H1 (cell line): ENCODE results near the gene CCDC137.

Experiments
- EP300 ChIP-seq, 2 experiments: IDR thresholded peaks; 1 replicate in 1 of 2; 2 replicates in 1 of 2; pipeline ENCODE4 v1.6.1; 2011 to 2012; ENCODE audit warnings: low read depth in 2 of 2, low read length in 2 of 2, mild to moderate bottlenecking in 2 of 2, borderline replicate concordance in 1 of 2, inconsistent platforms in 1 of 2, moderate library complexity in 1 of 2
- KDM5A ChIP-seq: fragments of 200-600 bp; IDR thresholded peaks from 2 replicates; pipeline ENCODE4 v1.7.1; 2012; ENCODE audit warnings: mild to moderate bottlenecking, low read length, inconsistent platforms, mixed read lengths
- POLR2A ChIP-seq, 2 experiments: IDR thresholded peaks; 1 replicate in 1 of 2; 2 replicates in 1 of 2; pipeline ENCODE4 v1.6.1; 2011; ENCODE audit warnings: low read depth in 2 of 2, low read length in 2 of 2, mild to moderate bottlenecking in 2 of 2; ENCODE audit errors: control extremely low read depth in 1 of 2
- POLR2AphosphoS5 ChIP-seq: IDR thresholded peaks from 2 replicates; pipeline ENCODE4 v1.6.1; 2011; ENCODE audit warnings: low read depth, low read length
- POU5F1 ChIP-seq: IDR thresholded peaks from 2 replicates; pipeline ENCODE4 v1.6.1; 2011; ENCODE audit warnings: low read depth, mild to moderate bottlenecking, low read length, moderate library complexity
- TF ChIP-seq, protein P1 (sequence below), 3 experiments: IDR thresholded peaks; 1 replicate in 2 of 3; 2 replicates in 1 of 3; pipeline versions ENCODE4 v1.5.1 to v1.6.1; 2011; ENCODE audit warnings: low read length in 3 of 3, mild to moderate bottlenecking in 3 of 3, inconsistent platforms in 2 of 3, low read depth in 1 of 3, moderate library complexity in 1 of 3; ENCODE audit not compliant: insufficient read depth in 1 of 3; ENCODE audit errors: control extremely low read depth in 1 of 3

DNA sequence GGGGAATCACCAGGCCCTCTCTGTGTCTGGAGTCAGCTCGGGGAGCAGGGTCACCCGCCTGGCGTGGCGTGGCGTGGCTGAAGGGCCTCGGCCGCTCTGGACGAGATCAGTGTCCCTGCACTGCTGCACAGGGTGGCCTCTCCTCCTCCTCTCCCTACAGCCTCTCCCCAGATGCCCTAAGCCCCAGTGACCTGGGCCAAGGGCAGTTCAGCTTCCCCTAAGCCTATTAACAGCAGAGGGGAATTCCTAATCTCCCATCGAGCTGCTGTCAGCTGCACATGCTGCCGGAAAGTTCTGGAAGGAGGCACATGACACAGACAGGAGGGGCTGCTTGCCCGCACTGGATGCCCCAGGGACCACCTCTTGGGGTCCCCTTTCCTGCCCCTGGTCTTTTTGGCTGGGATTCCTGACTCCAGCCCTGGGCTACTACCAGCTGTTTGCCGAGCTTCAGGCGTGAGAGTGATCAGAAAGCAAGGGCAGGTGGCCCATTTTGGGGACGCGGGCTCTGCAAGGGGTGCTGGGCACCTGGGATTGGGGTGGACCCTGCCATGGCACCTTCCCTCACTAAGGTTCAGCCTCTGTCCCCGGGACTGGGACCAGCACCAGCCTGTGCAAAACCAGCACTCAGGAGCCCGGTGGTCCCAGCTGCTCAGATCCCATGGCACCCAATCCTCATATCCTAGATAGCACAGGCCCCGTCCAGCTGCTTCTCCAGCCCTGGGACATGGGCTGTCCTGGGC lies 11.0 kb upstream of the CCDC137 start:
- TF ChIP-seq POLR2AphosphoS5, result no peak
- no peak for TF ChIP-seq POU5F1
- TF ChIP-seq, protein P1, sequence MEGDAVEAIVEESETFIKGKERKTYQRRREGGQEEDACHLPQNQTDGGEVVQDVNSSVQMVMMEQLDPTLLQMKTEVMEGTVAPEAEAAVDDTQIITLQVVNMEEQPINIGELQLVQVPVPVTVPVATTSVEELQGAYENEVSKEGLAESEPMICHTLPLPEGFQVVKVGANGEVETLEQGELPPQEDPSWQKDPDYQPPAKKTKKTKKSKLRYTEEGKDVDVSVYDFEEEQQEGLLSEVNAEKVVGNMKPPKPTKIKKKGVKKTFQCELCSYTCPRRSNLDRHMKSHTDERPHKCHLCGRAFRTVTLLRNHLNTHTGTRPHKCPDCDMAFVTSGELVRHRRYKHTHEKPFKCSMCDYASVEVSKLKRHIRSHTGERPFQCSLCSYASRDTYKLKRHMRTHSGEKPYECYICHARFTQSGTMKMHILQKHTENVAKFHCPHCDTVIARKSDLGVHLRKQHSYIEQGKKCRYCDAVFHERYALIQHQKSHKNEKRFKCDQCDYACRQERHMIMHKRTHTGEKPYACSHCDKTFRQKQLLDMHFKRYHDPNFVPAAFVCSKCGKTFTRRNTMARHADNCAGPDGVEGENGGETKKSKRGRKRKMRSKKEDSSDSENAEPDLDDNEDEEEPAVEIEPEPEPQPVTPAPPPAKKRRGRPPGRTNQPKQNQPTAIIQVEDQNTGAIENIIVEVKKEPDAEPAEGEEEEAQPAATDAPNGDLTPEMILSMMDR (IDR thresholded peaks at IDR 0.05; ENCODE audit: control extremely low read depth in 1 of 3, insufficient read depth in 1 of 3, low read depth in 1 of 3, low read length in 3 of 3), result no peak
- TF ChIP-seq POLR2A (IDR thresholded peaks at IDR 0.05; ENCODE audit: control extremely low read depth in 1 of 2, low read depth in 2 of 2, low read length in 2 of 2), result no peak
- no peak for TF ChIP-seq EP300 (IDR thresholded peaks at IDR 0.05; ENCODE audit: borderline replicate concordance in 1 of 2, low read depth in 2 of 2, low read length in 2 of 2)
- TF ChIP-seq KDM5A, result no peak
